K562 (cell line): ENCODE measurements around the gene MIEF1. TPM values are rescaled to one million over a fixed set of nuclear protein-coding genes. Genes with fewer than 3 reads are reported as not detected.
"Not testable (repeated sequence)": the region's sequence is repeated elsewhere in the genome, so short reads cannot be mapped to it uniquely, and the experiment has no call there.

Experiments used
- ATAC-seq: fragments of 200-7000 bp; cut with Tn5 transposase; 3 replicates; pipeline ENCODE4 v1.9.1; 2020; ENCODE audit warnings: moderate library complexity
- BruUV-seq: library from RNA; stranded (reverse); fragments of 400-500 nt; replicated peaks from 2 replicates; lab custom pipeline; 2021; lab: Mats Ljungman, UMichigan
- CTCF ChIA-PET: fragments of 300-600 bp; formaldehyde crosslinking; extraction: SDS; loops from one replicate; lab custom pipeline; 2021; ENCODE audit warnings: low intra/inter-chr PET ratio; lab: Yijun Ruan, JAX
- POLR2A ChIA-PET: fragments of 300-600, 350-650 bp; sonication (Branson Sonifier 250); formaldehyde crosslinking; extraction: SDS; loops from one replicate; lab custom pipeline; 2021; ENCODE audit warnings: antibody characterized with exemption, inconsistent platforms; lab: Yijun Ruan, JAX
- DNase-seq, 4 experiments: peaks; one replicate each; pipeline versions ENCODE4 v3.0.0 to v3.0.0-alpha.2; 2011 to 2018; ENCODE audit warnings: low spot score in 3 of 4, mixed read lengths in 3 of 4; ENCODE audit errors: extremely low read depth in 1 of 4
- FAIRE-seq: peaks from 2 replicates; lab custom pipeline; 2011; peaks lifted over from hg19 to GRCh38; lab: Jason Lieb, UNC
- H2AFZ ChIP-seq: 2 replicates; pipeline ENCODE4 v1.6.0; 2011; ENCODE audit warnings: low read depth, low read length, control low read depth, inconsistent platforms
- H3K27ac ChIP-seq: fragments of 200-600 bp; 3 replicates; pipeline ENCODE4 v1.8.0; 2011; ENCODE audit warnings: low read depth, mild to moderate bottlenecking, control low read depth, inconsistent platforms, low read length, moderate library complexity, mixed read lengths; ENCODE audit errors: extremely low read depth
- H3K27me3 ChIP-seq, 2 experiments: fragments of 300-600 bp in 1 of 2; 2 replicates in 1 of 2; 3 replicates in 1 of 2; pipeline versions ENCODE4 v1.6.0 to v1.8.0; 2011; ENCODE audit warnings: inconsistent platforms in 2 of 2, low read length in 2 of 2, mild to moderate bottlenecking in 1 of 2, mixed read lengths in 1 of 2, moderate library complexity in 1 of 2; ENCODE audit not compliant: control insufficient read depth in 2 of 2, insufficient read depth in 2 of 2
- H3K36me3 ChIP-seq: fragments of 300-600 bp; 3 replicates; pipeline ENCODE4 v1.8.0; 2011; ENCODE audit warnings: mild to moderate bottlenecking, low read length, inconsistent platforms; ENCODE audit not compliant: control insufficient read depth, insufficient read depth
- H3K4me1 ChIP-seq, 2 experiments: fragments of 200-600 bp in 1 of 2; replicated peaks in 1 of 2; 2 replicates in 1 of 2; 3 replicates in 1 of 2; pipeline versions ENCODE4 v1.5.1 to v1.8.0; 2011; ENCODE audit warnings: inconsistent platforms in 2 of 2, low read length in 2 of 2, mild to moderate bottlenecking in 1 of 2, mixed read lengths in 1 of 2, moderate library complexity in 1 of 2; ENCODE audit not compliant: control insufficient read depth in 2 of 2, insufficient read depth in 2 of 2
- H3K4me2 ChIP-seq: 2 replicates; pipeline ENCODE4 v1.6.1; 2011; ENCODE audit warnings: low read length, control low read depth, inconsistent platforms, mixed read lengths; ENCODE audit not compliant: insufficient read depth
- H3K4me3 ChIP-seq: fragments of 200-600 bp; sonication (generic), shearing (Covaris generic); 2 replicates; pipeline ENCODE4 v1.5.1; 2016; ENCODE audit warnings: control low read depth, inconsistent platforms
- H3K79me2 ChIP-seq: fragments of 200-600 bp; 3 replicates; pipeline ENCODE4 v1.8.0; 2011; ENCODE audit warnings: low read length, inconsistent platforms; ENCODE audit not compliant: control insufficient read depth, insufficient read depth
- H3K9ac ChIP-seq, 2 experiments: 2 replicates each; pipeline versions ENCODE4 v1.6.0 to v1.6.1; 2011; ENCODE audit warnings: low read depth in 2 of 2, low read length in 2 of 2, control low read depth in 1 of 2, inconsistent platforms in 1 of 2, mild to moderate bottlenecking in 1 of 2, mixed read lengths in 1 of 2; ENCODE audit not compliant: insufficient read depth in 1 of 2
- H3K9me1 ChIP-seq: one replicate; pipeline ENCODE4 v1.6.0; 2011; ENCODE audit warnings: inconsistent platforms, mild to moderate bottlenecking, low read length, moderate library complexity; ENCODE audit not compliant: control insufficient read depth, insufficient read depth
- H3K9me3 ChIP-seq: replicated peaks from 2 replicates; pipeline ENCODE4 v1.5.1; 2011; ENCODE audit warnings: low read depth, low read length, inconsistent platforms; ENCODE audit not compliant: control insufficient read depth, insufficient read depth
- H4K20me1 ChIP-seq: replicated peaks from 2 replicates; pipeline ENCODE4 v1.6.1; 2011; ENCODE audit warnings: low read length, inconsistent platforms, mixed read lengths; ENCODE audit not compliant: control insufficient read depth, insufficient read depth
- ARHGAP35 ChIP-seq: fragments of 450-650 bp; IDR thresholded peaks from 2 replicates; pipeline ENCODE4 v1.6.1; 2018; ENCODE audit not compliant: partially characterized antibody
- BCL6 ChIP-seq: fragments of 250-450 bp; sonication (Bioruptor Pico); IDR thresholded peaks from 2 replicates; pipeline ENCODE4 v1.4.0; 2020
- EP400 ChIP-seq: fragments of 450-650 bp; IDR thresholded peaks from 2 replicates; pipeline ENCODE4 v1.6.1; 2017; ENCODE audit warnings: antibody characterized with exemption, mild to moderate bottlenecking, moderate library complexity
- FOXA3 ChIP-seq, 2 experiments: fragments of 450-650 bp in 1 of 2; sonication (generic) in 1 of 2; formaldehyde crosslinking; IDR thresholded peaks in 1 of 2; conservative IDR thresholded peaks in 1 of 2; 2 replicates each; pipeline versions ENCODE4 v1.4.0 to v1.8.0; 2020 to 2022; ENCODE audit warnings: mild to moderate bottlenecking in 2 of 2, missing genetic modification reagents in 1 of 2
- KAT7 ChIP-seq: sonication (generic); formaldehyde crosslinking; IDR thresholded peaks from 2 replicates; pipeline ENCODE4 v1.8.0; 2022; ENCODE audit warnings: missing genetic modification reagents, mild to moderate bottlenecking, borderline replicate concordance
- NBN ChIP-seq: fragments of 450-650 bp; IDR thresholded peaks from 2 replicates; pipeline ENCODE4 v1.6.1; 2016; ENCODE audit warnings: low read depth, mild to moderate bottlenecking
- OTX1 ChIP-seq: fragments of 450-650 bp; formaldehyde crosslinking; IDR thresholded peaks from 2 replicates; pipeline ENCODE4 v1.4.0; 2022; ENCODE audit warnings: mild to moderate bottlenecking
- RFX1 ChIP-seq: fragments of 450-650 bp; IDR thresholded peaks from 2 replicates; pipeline ENCODE4 v1.6.1; 2016; ENCODE audit warnings: mild to moderate bottlenecking, moderate library complexity
- SETDB1 ChIP-seq: IDR thresholded peaks from one replicate; pipeline ENCODE4 v1.6.1; 2012; ENCODE audit warnings: low read length, control low read depth, inconsistent platforms
- SPI1 ChIP-seq: IDR thresholded peaks from 2 replicates; pipeline ENCODE4 v1.6.1; 2011; ENCODE audit warnings: low read depth, low read length, control low read depth, borderline replicate concordance
- TAF1 ChIP-seq: IDR thresholded peaks from 2 replicates; pipeline ENCODE4 v1.6.1; 2011; ENCODE audit warnings: mild to moderate bottlenecking, low read length, moderate library complexity; ENCODE audit not compliant: insufficient read depth, control insufficient read depth, severe bottlenecking; ENCODE audit errors: extremely low read depth
- XRCC5 ChIP-seq: fragments of 200-400 bp; formaldehyde crosslinking; IDR thresholded peaks from 2 replicates; pipeline ENCODE4 v1.6.1; 2017; ENCODE audit warnings: low read depth, mild to moderate bottlenecking, low read length
- ZFP30 ChIP-seq: fragments of 250-450 bp; sonication (Bioruptor Pico); IDR thresholded peaks from 2 replicates; pipeline ENCODE4 v1.8.0; 2022; ENCODE audit warnings: moderate library complexity, mild to moderate bottlenecking, inconsistent platforms, borderline replicate concordance
- ZNF23 ChIP-seq: fragments of 250-450 bp; sonication (Bioruptor Pico); IDR thresholded peaks from 2 replicates; pipeline ENCODE4 v1.4.0; 2020; ENCODE audit warnings: mild to moderate bottlenecking
- ZNF589 ChIP-seq: fragments of 200-800 bp; sonication (Bioruptor generic); IDR thresholded peaks from 2 replicates; pipeline ENCODE4 v1.6.1; 2016; ENCODE audit warnings: low read depth, missing genetic modification characterization, missing compliant biosample characterization
- ZNF764 ChIP-seq: fragments of 250-450 bp; sonication (Bioruptor Pico); IDR thresholded peaks from 2 replicates; pipeline ENCODE4 v1.4.0; 2020; ENCODE audit warnings: low read depth, mild to moderate bottlenecking, moderate library complexity
- WGBS: fragments of 100-300 bp; shearing (Covaris generic); methylation state at CpG from one replicate; pipeline ENCODE4 v1.1.6; 2016; ENCODE audit warnings: low coverage, mixed read lengths; ENCODE audit not compliant: insufficient coverage; ENCODE audit errors: missing lambda C conversion rate; 5-methylcytosine and 5-hydroxymethylcytosine counted together
- in situ Hi-C: fragments of 300-500 bp; cut with MboI; formaldehyde crosslinking; loops from 4 replicates; pipeline ENCODE4 v1.15.0; 2018; ENCODE audit warnings: inconsistent platforms, mixed read lengths
- intact Hi-C: fragments of 100-400 bp; cut with micrococcal nuclease; formaldehyde crosslinking; loops from 2 replicates; pipeline ENCODE4 v1.14.2; 2022
- polyA plus RNA-seq, 8 experiments: library from polyadenylated mRNA; depleted of rRNA in 4 of 8; stranded (reverse) in 5 of 8; unstranded in 3 of 8; fragments of >200 nt; fragmentation: Nextera tagmentation in 2 of 8; fragmentation: Illumina TruSeq in 1 of 8; extraction: Ambion mirVana in 2 of 8; extraction: Trizol in 1 of 8; gene quantifications; 2 replicates each; pipeline versions ENCODE4 v1.2.1 to v1.2.3, GENCODE V29; 2011 to 2014; ENCODE audit warnings: inconsistent platforms in 1 of 8, missing spikeins in 1 of 8
- total RNA-seq, 7 experiments: library from RNA; depleted of rRNA in 6 of 7; stranded (reverse); fragments of >200 nt in 6 of 7; fragmentation: Illumina TruSeq in 2 of 7; extraction: Trizol in 2 of 7; gene quantifications; 2 replicates each; pipeline versions ENCODE4 v1.2.1 to v1.2.3, GENCODE V29; 2011 to 2021; ENCODE audit warnings: low replicate concordance in 1 of 7

Gene MIEF1
- total and polyA plus RNA-seq, 9 of the 15 experiments (the other 6 are each of a cell fraction or from before 2014, with no cell fraction given), result 10.9 to 51.8 (median 25.5) TPM

DNA sequence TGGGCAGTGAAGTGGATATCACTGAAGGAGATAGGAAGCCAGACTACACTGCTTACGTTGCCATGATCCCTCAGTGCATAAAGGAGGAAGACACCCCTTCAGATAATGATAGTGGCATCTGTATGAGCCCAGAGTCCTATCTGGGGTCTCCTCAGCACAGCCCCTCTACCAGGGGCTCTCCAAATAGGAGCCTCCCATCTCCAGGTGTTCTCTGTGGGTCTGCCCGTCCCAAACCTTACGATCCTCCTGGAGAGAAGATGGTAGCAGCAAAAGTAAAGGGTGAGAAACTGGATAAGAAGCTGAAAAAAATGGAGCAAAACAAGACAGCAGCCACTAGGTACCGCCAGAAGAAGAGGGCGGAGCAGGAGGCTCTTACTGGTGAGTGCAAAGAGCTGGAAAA lies 20.0 kb downstream of the MIEF1 start:
- Histone ChIP-seq H3K9ac (peak overlapping the region; percentile 77 to 100; a peak in 3 of 4 replicates), H3K4me2 (peak overlapping the region; percentile 97), H3K79me2 (peaks cover 66% of the 10 kb centered on the region), H3K4me1 (peaks cover 23 to 39% of the 10 kb centered on the region in 2 experiments; a peak in 4 of 5 replicates), H4K20me1 (peaks cover 28% of the 10 kb centered on the region), H3K27ac (peak overlapping the region; percentile 100), H3K4me3 (peak overlapping the region; percentile 99), H3K36me3 (peaks cover 51% of the 10 kb centered on the region; the same call in 2 of the 3 replicates)
- H3K9me1 ChIP-seq, BruUV-seq, in situ Hi-C loops, ATAC-seq, CTCF ChIA-PET, H3K9me3 ChIP-seq, H3K27me3 ChIP-seq, H2AFZ ChIP-seq, DNase-seq: not testable (repeated sequence)
- intact Hi-C loops, result loop anchor here (10.0 kb wide), 1 partner anchor 347 kb away; no protein-coding TSS in a partner anchor
- 0 out of 2 replicates have a peak, but pooled peaks have one; percentile 2 for TF ChIP-seq KAT7 (CRISPR knock-in tag)
- POLR2A ChIA-PET, result interaction anchor here (0.6 to 6.1 kb wide), 24 partner anchors 9 to 598 kb away, joined by 3 to 106 read pairs (median 5); partner anchors contain the start of genes MIEF1, RPL3, RPS19BP1 and TAB1
- WGBS, result 3% methylated on average over 3 of the region's 5 CpGs
- FAIRE-seq, result peak; percentile 62

DNA sequence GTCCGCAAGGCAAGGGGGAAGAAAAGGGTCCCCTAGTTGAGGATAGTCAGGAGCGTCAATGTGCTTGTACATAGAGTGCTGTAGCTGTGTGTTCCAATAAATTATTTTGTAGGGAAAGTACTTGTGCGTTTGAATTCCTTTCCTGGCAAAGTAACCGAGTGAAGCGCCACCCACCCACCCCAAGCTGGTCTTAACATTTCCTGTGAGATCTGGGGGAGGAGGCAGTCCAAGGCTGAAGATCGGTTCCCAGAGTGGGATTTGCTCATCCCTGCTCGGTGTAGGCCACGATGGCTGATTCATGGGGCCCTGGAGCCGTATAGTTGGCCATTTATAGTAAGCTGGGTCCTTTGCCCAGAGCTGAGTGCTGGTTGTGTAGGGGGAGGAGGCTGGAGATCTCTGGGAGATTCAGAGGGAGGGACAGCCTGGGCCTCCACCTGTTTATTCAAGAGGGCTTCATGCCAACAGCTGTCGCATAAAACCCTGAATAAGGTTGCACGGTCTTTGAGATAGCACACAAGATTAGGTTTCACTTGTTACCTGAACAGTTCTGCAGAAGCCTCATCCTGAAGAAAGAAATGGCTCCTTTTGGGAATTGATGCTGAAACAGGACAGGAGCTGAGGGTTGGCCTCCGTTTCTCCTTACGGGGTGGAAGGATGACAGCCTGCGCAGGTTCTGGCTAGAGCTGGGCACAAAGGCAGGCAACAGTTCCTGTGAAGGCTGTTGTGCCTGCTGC lies 20.6 kb downstream of the MIEF1 start:
- H3K27ac ChIP-seq, result peak overlapping the region; percentile 43; the same call in 2 of the 3 replicates
- in situ Hi-C loops, result no loop called here
- 10% methylated on average over 14 of the region's 14 CpGs for WGBS
- H3K9ac ChIP-seq, result peak overlapping the region; percentile 88 to 100
- peaks cover 20 to 39% of the 10 kb centered on the region in 2 experiments; a peak in 4 of 5 replicates for H3K4me1 ChIP-seq
- peak overlapping the region; percentile 99 for H3K4me3 ChIP-seq
- intact Hi-C loops, result loop anchor here (10.0 kb wide), 1 partner anchor 348 kb away; no protein-coding TSS in a partner anchor
- H4K20me1 ChIP-seq, result peaks cover 28% of the 10 kb centered on the region
- no peaks in the 10 kb centered on the region for H3K9me3 ChIP-seq
- H3K4me2 ChIP-seq, result peak overlapping the region; percentile 97
- no peaks in the 10 kb centered on the region for H3K27me3 ChIP-seq
- no peak for DNase-seq
- no peaks in the 10 kb centered on the region for H3K9me1 ChIP-seq
- ChIA-PET CTCF (no interaction called here), POLR2A (interaction anchor here (0.6 to 6.1 kb wide), 47 partner anchors 8 to 1349 kb away, joined by 3 to 106 read pairs (median 4); partner anchors contain the start of genes CBX7, MIEF1, RPL3 and RPS19BP1)
- peaks cover 48% of the 10 kb centered on the region; the same call in 2 of the 3 replicates for H3K36me3 ChIP-seq
- no peak for FAIRE-seq
- no peak overlapping the region for H2AFZ ChIP-seq
- ATAC-seq, result peak; percentile 8
- BruUV-seq, result no TSS peak
- H3K79me2 ChIP-seq, result peaks cover 63% of the 10 kb centered on the region
- TF ChIP-seq RFX1, result no peak
- TF ChIP-seq ARHGAP35, result no peak
- TF ChIP-seq EP400, result no peak
- peak; percentile 65; the same call in 1 of the 2 replicates for TF ChIP-seq ZNF23 (CRISPR knock-in tag)
- TF ChIP-seq ZFP30 (CRISPR knock-in tag), result no peak
- TF ChIP-seq BCL6 (CRISPR knock-in tag), result no peak
- TF ChIP-seq SPI1, result no peak
- no peak for TF ChIP-seq XRCC5
- no peak for TF ChIP-seq NBN
- no peak for TF ChIP-seq ZNF589 (CRISPR knock-in tag)
- TF ChIP-seq SETDB1, result no peak
- TF ChIP-seq OTX1, result peak; percentile 86
- no peak for TF ChIP-seq FOXA3 (CRISPR knock-in tag; conservative IDR thresholded peaks at IDR 0.05 in 1 of 2, IDR thresholded peaks at IDR 0.05 in 1 of 2)
- no peak for TF ChIP-seq TAF1
- TF ChIP-seq ZNF764 (CRISPR knock-in tag), result no peak
